Measurements from ENCODE around the gene TXLNB. TPM values are rescaled to one million over a fixed set of nuclear protein-coding genes. Genes with fewer than 3 reads are reported as not detected.

TXLNB gene
- total and polyA plus RNA-seq, 2 donors (not counting 3 experiments of a cell fraction or from before 2014, with no cell fraction given), result 0.04 to 0.18 TPM

DNA sequence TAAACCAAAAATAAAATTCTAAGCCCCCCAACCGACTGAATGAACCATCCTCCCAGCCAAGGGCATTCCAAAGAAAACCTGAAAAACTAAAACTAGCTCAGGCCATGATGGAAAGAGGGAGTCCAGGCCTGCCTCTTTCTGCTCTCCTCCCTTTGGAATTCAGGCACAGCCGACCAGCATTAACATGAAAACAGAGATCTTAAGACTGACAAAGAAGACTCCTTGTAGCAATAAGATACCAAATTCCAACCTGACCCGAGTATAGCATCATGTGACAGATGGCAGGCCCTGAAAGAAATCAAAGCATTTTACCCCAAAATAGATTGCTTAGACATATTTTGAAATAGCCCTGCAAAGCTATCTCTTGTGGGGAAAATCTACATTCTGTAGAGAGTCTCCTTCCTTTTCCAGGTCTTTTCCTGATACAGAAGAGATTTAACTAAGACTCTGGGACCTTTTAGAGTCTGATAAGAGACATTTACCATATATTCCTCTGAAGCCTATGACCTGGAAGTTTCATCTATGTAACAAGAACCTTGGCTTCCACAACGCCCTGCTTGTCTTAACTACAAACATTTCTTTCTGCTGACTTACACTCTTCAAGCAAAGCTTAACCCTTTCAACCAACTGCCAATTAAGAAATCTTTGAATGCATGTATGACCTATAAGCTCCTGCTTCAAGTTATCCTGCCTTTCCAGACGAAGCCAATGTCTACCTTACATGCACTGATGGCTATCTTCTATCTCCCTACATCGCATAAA lies 22.2 kb upstream of the TXLNB start:
- BruUV-seq (replicated peaks), result no TSS peak
- dilution Hi-C loops (cut with MboI; ENCODE audit: extremely low pct_ligation_motif_present, low sequenced_read_pairs), result no loop called here
- Histone ChIP-seq H3K9ac (replicated peaks; ENCODE audit: extremely low read depth, insufficient read depth, low read length) (no peak overlapping the region), H3K4me1 (ENCODE audit: control insufficient read depth, extremely low read depth, insufficient read depth, low read length) (no peaks in the 10 kb centered on the region), H3K4me2 (ENCODE audit: insufficient read depth, low read length) (no peak overlapping the region), H3K36me3 (ENCODE audit: control insufficient read depth in 2 of 2, extremely low read depth in 1 of 2, insufficient read depth in 2 of 2, low read length in 2 of 2) (no peaks in the 10 kb centered on the region), H3K79me2 (ENCODE audit: control insufficient read depth, insufficient read depth, low read length) (no peaks in the 10 kb centered on the region), H4K20me1 (replicated peaks; ENCODE audit: control insufficient read depth, extremely low read depth, insufficient read depth, low read length) (no peaks in the 10 kb centered on the region), H3K27me3 (ENCODE audit: control insufficient read depth in 2 of 2, insufficient read depth in 2 of 2, low read length in 2 of 2) (no peaks in the 10 kb centered on the region), H3K9me1 (replicated peaks; ENCODE audit: control insufficient read depth, extremely low read depth, insufficient read depth, low read length) (no peaks in the 10 kb centered on the region), H2AFZ (ENCODE audit: low read depth, low read length) (no peak overlapping the region), H3K27ac (ENCODE audit: insufficient read depth, low read depth, low read length) (no peak overlapping the region), H3K9me3 (replicated peaks; ENCODE audit: control insufficient read depth, insufficient read depth, low read length) (no peaks in the 10 kb centered on the region), H3K4me3 (replicated peaks in 1 of 3; ENCODE audit: insufficient read depth in 1 of 3, low read depth in 1 of 3, low read length in 3 of 3) (no peak overlapping the region)
- DNase-seq (ENCODE audit: low read depth, low spot score) (no peak), FAIRE-seq (no peak)
- intact Hi-C loops (cut with micrococcal nuclease), result no loop called here
- ChIA-PET CTCF (interaction anchor here (1.0 to 1.2 kb wide), 4 partner anchors 12 to 23 kb away, joined by 3 read pairs; no protein-coding TSS in a partner anchor), POLR2A (no interaction called here)
- TF ChIP-seq MYC (IDR thresholded peaks at IDR 0.05; ENCODE audit: low read depth, low read length) (no peak), JUN (IDR thresholded peaks at IDR 0.05; ENCODE audit: borderline replicate concordance, insufficient read depth, insufficient read length, low read depth) (no peak), POLR2AphosphoS5 (IDR thresholded peaks at IDR 0.05; ENCODE audit: insufficient read depth, low read depth, low read length) (no peak), FOS (IDR thresholded peaks at IDR 0.05; ENCODE audit: borderline replicate concordance, insufficient read depth, low read length) (no peak), GATA2 (IDR thresholded peaks at IDR 0.05; ENCODE audit: insufficient read depth, insufficient read length, low read depth, low read length) (no peak), POLR2A (IDR thresholded peaks at IDR 0.05; ENCODE audit: low read depth, low read length) (no peak), EZH2 (IDR thresholded peaks at IDR 0.05; ENCODE audit: borderline replicate concordance, low read depth, low read length, severe bottlenecking) (no peak)
- TF ChIP-seq, protein P1, sequence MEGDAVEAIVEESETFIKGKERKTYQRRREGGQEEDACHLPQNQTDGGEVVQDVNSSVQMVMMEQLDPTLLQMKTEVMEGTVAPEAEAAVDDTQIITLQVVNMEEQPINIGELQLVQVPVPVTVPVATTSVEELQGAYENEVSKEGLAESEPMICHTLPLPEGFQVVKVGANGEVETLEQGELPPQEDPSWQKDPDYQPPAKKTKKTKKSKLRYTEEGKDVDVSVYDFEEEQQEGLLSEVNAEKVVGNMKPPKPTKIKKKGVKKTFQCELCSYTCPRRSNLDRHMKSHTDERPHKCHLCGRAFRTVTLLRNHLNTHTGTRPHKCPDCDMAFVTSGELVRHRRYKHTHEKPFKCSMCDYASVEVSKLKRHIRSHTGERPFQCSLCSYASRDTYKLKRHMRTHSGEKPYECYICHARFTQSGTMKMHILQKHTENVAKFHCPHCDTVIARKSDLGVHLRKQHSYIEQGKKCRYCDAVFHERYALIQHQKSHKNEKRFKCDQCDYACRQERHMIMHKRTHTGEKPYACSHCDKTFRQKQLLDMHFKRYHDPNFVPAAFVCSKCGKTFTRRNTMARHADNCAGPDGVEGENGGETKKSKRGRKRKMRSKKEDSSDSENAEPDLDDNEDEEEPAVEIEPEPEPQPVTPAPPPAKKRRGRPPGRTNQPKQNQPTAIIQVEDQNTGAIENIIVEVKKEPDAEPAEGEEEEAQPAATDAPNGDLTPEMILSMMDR (IDR thresholded peaks at IDR 0.05; ENCODE audit: extremely low read depth in 1 of 2, insufficient read depth in 1 of 2, low read depth in 1 of 2, low read length in 2 of 2), result no peak
- TF ChIP-seq, protein P2, sequence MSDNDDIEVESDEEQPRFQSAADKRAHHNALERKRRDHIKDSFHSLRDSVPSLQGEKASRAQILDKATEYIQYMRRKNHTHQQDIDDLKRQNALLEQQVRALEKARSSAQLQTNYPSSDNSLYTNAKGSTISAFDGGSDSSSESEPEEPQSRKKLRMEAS (IDR thresholded peaks at IDR 0.05; ENCODE audit: insufficient read depth, insufficient read length), result no peak

Measured in endothelial cell of umbilical vein (primary cell).